NCI-H1930 (cell line): ENCODE measurements around the gene LRRC2.
"Not testable (repeated sequence)": the region's sequence is repeated elsewhere in the genome, so short reads cannot be mapped to it uniquely, and the experiment has no call there.

Source experiments
- DNase-seq, 2 experiments: peaks; one replicate each; lab custom pipeline; 2025; lab: John Stamatoyannopoulos, UW

Gene LRRC2

DNA sequence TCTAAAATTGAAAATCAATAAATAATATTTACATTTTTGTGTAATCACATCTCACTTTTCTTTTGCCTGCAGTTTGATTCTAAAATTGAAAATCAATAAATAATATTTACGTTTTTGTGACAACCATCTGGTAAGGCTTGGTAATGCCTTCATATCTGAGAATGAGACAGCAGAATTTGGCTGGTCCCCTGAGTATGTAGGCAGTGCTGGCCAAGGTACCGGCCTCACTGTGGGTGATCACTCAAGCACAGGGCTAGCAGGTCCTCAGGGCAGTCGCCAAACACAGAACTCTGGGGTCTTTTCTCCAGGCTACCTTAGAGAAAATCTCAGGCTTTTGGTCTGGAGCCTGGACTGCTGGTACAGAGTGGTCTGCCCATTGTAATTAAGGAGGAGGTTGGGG is 42.1 kb downstream of the LRRC2 start:
- DNase-seq, result no peak

- no peak for DNase-seq
Measured at GRCh38 chr3:46523556-46523955, 42.5 kb downstream of the LRRC2 start.

DNA sequence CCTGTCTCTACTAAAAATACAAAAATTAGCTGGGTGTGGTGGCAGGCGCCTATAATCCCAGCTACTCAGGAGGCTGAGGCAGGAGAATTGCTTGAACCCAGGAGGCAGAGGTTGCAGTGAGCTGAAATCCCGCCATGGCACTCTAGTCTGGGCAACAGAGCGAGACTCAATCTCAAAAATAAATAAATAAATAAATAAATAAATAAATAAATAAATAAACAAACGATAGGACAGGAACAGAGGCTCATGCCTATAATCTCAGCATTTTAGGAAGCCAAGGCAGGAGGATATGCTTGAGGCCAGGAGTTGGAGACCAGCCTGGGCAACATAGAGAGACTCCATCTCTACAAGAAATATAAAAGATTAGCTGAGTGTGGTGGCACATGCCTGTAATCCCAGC is 43.9 kb downstream of the LRRC2 start:
- DNase-seq, result not testable (repeated sequence)

DNA sequence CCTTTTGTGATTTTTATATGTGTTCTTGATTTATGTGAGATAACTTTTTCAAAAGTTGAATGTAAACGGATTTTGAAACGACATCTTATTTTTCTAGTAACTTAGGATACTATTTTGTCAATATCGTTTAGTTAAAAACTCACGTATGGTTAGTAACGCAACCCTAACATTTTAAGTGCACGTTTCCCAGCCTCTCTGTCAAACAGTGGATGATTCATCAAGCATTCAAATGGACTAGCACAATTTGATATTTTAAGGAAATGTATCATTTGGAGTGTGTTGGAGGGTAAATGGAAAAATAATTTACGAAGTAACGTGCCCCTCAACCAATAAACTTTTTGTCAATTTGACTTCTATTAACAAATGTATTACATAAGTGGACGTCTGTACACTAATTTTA is 45.0 kb downstream of the LRRC2 start:
- DNase-seq, result no peak

- DNase-seq, result no peak
Measured at GRCh38 chr3:46520531-46520930, 45.6 kb downstream of the LRRC2 start.

- no peak for DNase-seq
Measured at GRCh38 chr3:46519952-46520351, 46.1 kb downstream of the LRRC2 start.

DNA sequence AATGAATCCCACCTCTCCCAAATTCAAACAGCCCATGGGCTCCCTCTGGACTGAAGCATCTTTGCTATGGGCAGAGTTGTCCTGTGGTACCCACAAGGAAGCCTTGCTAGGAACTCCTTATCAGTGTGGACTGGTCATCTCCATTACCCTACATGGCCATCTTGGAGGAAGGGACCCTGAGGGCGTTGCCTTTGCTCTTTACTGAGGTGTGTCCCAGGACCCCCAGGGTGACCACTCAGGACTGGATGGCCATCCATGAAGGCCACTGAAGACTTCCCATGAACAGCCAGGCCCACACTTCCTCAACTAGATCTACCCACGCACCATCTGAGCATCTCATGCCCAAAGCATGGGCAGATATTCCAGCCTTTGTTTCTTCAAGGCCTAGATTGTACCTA is 48.3 kb downstream of the LRRC2 start:
- DNase-seq, result no peak

GRCh38 chr3:46517016-46517783 is 48.9 kb downstream of the LRRC2 start:
- no peak for DNase-seq

- DNase-seq, result no peak
Measured at GRCh38 chr3:46516521-46516920, 49.6 kb downstream of the LRRC2 start.

DNA sequence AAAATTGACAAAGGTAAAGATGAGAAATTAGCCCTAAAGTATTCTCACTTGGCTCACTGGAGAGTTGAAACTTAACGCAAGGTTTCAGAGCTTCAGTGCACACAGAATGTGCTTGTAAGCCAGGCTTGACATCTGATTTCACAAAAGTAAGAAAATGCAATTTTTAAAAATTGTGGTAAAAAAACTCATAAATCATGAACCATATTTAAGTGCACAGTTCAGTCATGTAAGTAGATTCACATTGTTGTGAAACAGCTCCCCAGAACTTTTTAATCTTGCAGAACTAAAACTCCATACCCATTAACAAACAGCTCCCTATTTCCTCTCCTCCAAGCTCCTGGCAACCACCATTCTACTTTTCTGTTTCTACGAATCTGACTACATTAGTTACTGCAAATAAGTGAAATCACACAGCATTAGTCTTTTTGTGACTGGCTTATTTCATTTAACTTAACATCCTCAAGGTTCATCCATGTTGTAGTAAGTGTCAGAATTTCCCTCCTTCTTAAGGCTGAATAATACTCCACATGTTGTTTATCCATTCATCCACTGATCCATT is 53.8 kb downstream of the LRRC2 start:
- DNase-seq, result no peak

DNA sequence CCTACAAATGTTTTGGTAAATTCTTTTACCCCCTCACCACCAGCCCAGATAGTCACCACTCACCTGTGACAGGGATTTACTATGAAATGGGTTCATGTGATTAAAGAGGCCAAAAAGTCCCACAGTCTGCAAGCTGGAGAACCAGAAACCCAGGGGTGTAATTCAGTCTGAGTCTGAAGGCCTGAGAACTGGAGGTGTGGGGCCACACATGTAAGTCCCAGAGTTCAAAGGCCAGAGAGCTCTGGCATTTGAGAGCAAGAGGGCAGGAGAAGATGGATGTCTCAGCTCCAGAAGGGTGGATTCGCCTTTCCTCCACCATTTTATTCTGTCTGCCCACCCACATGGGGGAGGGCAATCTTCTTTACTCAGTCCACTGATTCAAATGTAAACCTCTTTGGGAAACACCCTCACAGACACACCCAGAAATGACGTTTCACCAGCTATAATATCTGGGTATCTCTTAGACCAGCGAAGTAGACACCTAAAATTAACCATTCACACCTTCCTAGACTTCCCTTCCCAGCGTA is 56.4 kb downstream of the LRRC2 start:
- no peak for DNase-seq

GRCh38 chr3:46508850-46509591 is 57.1 kb downstream of the LRRC2 start:
- DNase-seq, result no peak

DNA sequence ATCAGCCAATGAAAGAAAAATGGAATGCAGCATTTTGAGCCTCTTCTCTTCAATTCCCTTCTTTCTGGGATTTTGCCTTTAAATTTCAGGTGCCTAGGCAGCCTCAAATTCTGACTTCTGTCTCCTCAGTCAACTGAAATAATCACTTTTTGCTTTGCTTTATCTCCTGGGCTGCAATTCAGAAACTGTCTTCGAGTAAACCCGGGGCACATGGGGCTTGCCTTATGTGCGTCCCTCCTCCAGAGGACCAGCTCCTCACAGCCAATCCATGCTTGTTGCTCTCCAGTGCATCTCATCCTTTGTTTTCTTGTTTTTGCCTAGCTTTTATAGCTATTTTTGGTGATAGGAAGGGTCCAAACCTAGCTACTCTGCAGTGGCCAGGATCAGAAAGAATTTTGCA is 59.6 kb downstream of the LRRC2 start:
- DNase-seq, result no peak

GRCh38 chr3:46505953-46506352 is 60.1 kb downstream of the LRRC2 start:
- no peak for DNase-seq

GRCh38 chr3:46504789-46505188 is 61.3 kb downstream of the LRRC2 start:
- DNase-seq, result no peak

- DNase-seq, result no peak
Measured at GRCh38 chr3:46503200-46503874, 62.8 kb downstream of the LRRC2 start.

- no peak for DNase-seq
Measured at GRCh38 chr3:46501702-46502101, 64.4 kb downstream of the LRRC2 start.

DNA sequence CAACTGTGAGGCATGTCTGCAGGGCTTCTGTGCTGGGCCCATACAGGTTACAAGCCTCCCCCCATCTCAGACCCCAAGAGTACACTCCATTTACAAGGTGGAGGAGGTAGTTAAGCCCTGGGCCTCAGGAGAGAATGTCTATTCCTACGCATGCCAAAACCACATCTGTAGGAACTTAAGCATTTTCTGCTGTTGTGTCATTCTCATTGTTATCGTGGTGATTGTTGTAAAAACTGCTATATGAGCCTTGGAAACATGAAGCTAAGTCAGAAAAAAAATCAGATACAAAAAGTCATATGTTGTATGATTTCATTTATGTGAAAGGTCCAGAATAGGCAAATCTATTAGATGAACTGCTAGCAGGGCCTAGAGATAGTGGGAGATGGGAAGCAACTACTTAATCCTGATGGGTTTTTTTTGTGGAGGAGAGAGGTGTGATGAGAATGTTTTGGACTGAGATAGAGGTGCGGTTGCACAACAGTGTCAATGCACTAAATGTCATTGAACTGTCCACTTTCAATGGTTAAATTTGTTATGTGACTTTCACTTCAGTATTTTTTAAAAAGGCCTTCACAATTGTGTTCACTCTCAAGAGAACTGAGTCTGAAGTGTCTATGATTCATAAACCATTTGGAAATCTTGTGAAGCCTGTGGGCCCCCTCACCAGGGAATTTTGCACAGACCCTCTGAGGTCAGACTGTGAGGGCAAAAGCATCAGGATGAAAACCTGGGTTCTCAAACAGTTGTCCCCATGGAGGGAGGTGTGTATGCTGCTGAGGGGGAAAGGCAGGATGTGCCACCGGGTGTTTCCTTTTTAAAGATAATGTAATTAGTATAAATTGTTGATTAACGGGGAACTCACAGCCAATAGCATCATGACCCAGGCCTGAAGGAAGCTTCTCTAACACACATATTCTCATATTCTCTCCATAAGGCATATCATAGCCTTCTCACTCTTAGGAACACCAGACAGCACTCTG is 65.2 kb downstream of the LRRC2 start:
- no peak for DNase-seq

- no peak for DNase-seq
Measured at GRCh38 chr3:46498916-46499519, 67.1 kb downstream of the LRRC2 start.

DNA sequence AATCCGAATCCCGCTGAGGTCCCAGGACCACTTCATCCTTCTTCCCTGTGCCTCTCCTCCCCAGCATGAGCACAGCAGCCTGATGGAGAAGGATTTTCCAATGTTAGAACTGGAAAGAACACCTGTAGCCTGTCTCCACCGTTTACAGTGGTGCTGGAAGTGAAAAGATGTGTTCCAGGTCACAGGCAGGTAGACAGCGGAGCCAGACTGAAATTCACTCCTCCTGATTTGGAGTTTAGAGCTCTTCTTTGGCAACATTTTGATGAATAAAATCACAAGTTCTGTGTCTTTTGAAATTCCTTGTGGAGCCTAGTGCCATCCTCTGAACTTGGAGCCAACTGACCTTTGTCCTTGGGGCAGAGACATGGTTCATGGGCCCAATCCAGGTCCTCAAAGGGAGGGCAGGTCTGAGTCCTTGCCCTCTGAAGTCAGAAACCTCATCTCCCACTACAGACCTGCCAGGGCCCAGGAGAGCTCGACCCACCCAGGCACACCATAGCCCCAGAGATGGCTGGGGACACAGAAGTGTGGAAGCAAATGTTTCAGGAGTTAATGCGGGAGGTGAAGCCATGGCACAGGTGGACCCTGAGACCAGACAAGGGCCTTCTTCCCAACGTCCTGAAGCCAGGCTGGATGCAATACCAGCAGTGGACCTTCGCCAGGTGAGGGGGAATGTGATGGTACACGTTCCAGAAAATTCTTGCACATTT is 68.4 kb downstream of the LRRC2 start, which contains the start of gene RTP3:
Gene RTP3 (plus strand): TSS at position 421 of the 710 bp plus-strand sequence. CDS start 87 bp downstream, at position 508.
- no peak for DNase-seq
